Measurements from ENCODE around the gene ZNF532. TPM values are rescaled to one million over a fixed set of nuclear protein-coding genes. Genes with fewer than 3 reads are reported as not detected.

Gene ZNF532
- total RNA-seq, 1 donor from 2014 or later = 77.1 TPM

GRCh38 chr18:58860747-58861231 is 3.9 kb upstream of the ZNF532 start:
- no peaks in the 10 kb centered on the region for H3K9me3 ChIP-seq
- DNase-seq (ENCODE audit: extremely low spot score in 2 of 2) = no peak
- H3K27ac ChIP-seq = peak overlapping the region; percentile 100
- H3K4me3 ChIP-seq = no peak overlapping the region
- no peaks in the 10 kb centered on the region for H3K27me3 ChIP-seq
- H3K36me3 ChIP-seq = no peaks in the 10 kb centered on the region
- intact Hi-C loops (cut with DNase I) = no loop called here
- TF ChIP-seq CTCF (IDR thresholded peaks at IDR 0.05) (no peak), POLR2A (IDR thresholded peaks at IDR 0.05) (no peak), POLR2AphosphoS5 (IDR thresholded peaks at IDR 0.05; ENCODE audit: insufficient read depth in 1 of 2, low read depth in 1 of 2) (no peak)
- H3K4me1 ChIP-seq = peaks cover 70% of the 10 kb centered on the region

GRCh38 chr18:58861353-58861752 is 3.3 kb upstream of the ZNF532 start:
- no peaks in the 10 kb centered on the region for H3K36me3 ChIP-seq
- peak overlapping the region; percentile 100 for H3K27ac ChIP-seq

GRCh38 chr18:58861861-58862301 is 2.8 kb upstream of the ZNF532 start:
- DNase-seq (ENCODE audit: extremely low spot score in 2 of 2) = no peak
- H3K36me3 ChIP-seq = no peaks in the 10 kb centered on the region
- intact Hi-C loops (cut with DNase I) = no loop called here
- no peak overlapping the region for H3K4me3 ChIP-seq
- no peaks in the 10 kb centered on the region for H3K27me3 ChIP-seq
- TF ChIP-seq POLR2A (IDR thresholded peaks at IDR 0.05) (no peak), CTCF (IDR thresholded peaks at IDR 0.05) (no peak), POLR2AphosphoS5 (IDR thresholded peaks at IDR 0.05; ENCODE audit: insufficient read depth in 1 of 2, low read depth in 1 of 2) (no peak)
- no peaks in the 10 kb centered on the region for H3K9me3 ChIP-seq
- peaks cover 81% of the 10 kb centered on the region for H3K4me1 ChIP-seq
- peak overlapping the region; percentile 100 for H3K27ac ChIP-seq

More at GRCh38 chr18:58861353-58861752, 3.3 kb upstream of the ZNF532 start:
- intact Hi-C loops (cut with DNase I) = no loop called here
- no peak for DNase-seq (ENCODE audit: extremely low spot score in 2 of 2)
- Histone ChIP-seq H3K4me3 (no peak overlapping the region), H3K4me1 (peaks cover 75% of the 10 kb centered on the region), H3K27me3 (no peaks in the 10 kb centered on the region), H3K9me3 (no peaks in the 10 kb centered on the region)
- no peak for TF ChIP-seq POLR2A (IDR thresholded peaks at IDR 0.05)
- TF ChIP-seq POLR2AphosphoS5 (IDR thresholded peaks at IDR 0.05; ENCODE audit: insufficient read depth in 1 of 2, low read depth in 1 of 2) = no peak
- TF ChIP-seq CTCF (IDR thresholded peaks at IDR 0.05) = no peak

GRCh38 chr18:58862356-58862755 is 2.3 kb upstream of the ZNF532 start:
- no peaks in the 10 kb centered on the region for H3K9me3 ChIP-seq
- intact Hi-C loops (cut with DNase I) = no loop called here
- no peak for DNase-seq (ENCODE audit: extremely low spot score in 2 of 2)
- H3K36me3 ChIP-seq = no peaks in the 10 kb centered on the region
- TF ChIP-seq CTCF (IDR thresholded peaks at IDR 0.05) (no peak), POLR2AphosphoS5 (IDR thresholded peaks at IDR 0.05; ENCODE audit: insufficient read depth in 1 of 2, low read depth in 1 of 2) (no peak)
- H3K4me1 ChIP-seq = peaks cover 85% of the 10 kb centered on the region
- H3K27ac ChIP-seq = peak overlapping the region; percentile 100
- H3K4me3 ChIP-seq = peak overlapping the region; percentile 56 to 74
- no peaks in the 10 kb centered on the region for H3K27me3 ChIP-seq

DNA sequence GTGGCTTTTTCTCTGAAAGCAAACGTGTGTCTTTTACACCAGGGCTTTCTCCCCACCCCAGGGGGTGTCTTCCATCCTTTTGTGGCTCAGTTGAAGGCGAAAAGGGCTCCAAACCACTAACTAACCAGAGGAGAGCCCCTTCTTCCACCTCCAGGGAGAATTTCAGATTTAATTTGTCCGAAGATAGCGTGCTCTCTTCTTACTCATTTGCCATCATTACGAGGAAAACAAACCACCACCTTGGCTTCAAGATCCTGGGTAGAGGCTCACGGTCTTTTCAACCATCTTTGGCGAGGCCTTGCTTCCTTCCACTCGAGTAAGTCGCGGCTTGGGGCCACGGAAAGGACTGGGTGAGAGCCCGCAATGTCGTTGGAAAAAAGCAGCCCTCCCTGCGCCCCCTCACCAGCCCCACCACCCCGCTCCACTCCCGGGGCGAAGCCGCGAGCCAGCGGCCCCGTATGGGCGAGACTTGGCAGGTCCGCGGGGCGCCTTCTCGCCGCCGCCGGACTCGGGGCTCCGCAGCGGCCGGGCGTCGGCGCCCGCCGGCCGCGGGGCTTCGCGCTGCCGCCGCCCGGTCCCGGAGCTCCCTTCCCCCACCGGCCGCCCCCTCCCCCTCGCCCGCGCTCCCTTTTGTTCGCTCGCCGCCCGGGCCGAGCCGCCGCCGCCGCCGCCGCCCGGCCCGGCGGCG is 1.7 kb upstream of the ZNF532 start:
- H3K27ac ChIP-seq = peak overlapping the region; percentile 100
- peak in 1 of 2 donors; percentile 21 for TF ChIP-seq POLR2AphosphoS5 (IDR thresholded peaks at IDR 0.05; ENCODE audit: insufficient read depth in 1 of 2, low read depth in 1 of 2)
- no peak for TF ChIP-seq POLR2A (IDR thresholded peaks at IDR 0.05)
- no peak for DNase-seq (ENCODE audit: extremely low spot score in 2 of 2)
- intact Hi-C loops (cut with DNase I) = no loop called here
- peaks cover 0 to 2% of the 10 kb centered on the region in 2 donors for H3K36me3 ChIP-seq
- peaks cover 92% of the 10 kb centered on the region for H3K4me1 ChIP-seq
- H3K4me3 ChIP-seq = peak overlapping the region; percentile 56 to 74
- H3K9me3 ChIP-seq = no peaks in the 10 kb centered on the region
- no peaks in the 10 kb centered on the region for H3K27me3 ChIP-seq
